Stomach (tissue), 4 donors: Measurements from ENCODE around the gene HNRNPLL.

Experiments
- CTCF ChIP-seq, 7 experiments: fragments of 450-650 bp in 4 of 7; fragments of 200-600 bp in 3 of 7; sonication (generic) in 3 of 7; IDR thresholded peaks; one replicate each; pipeline ENCODE4 v1.5.1; 2016 to 2019; ENCODE audit warnings: antibody characterized with exemption in 7 of 7, control low read depth in 2 of 7, mild to moderate bottlenecking in 1 of 7
- POLR2A ChIP-seq, 4 donors: fragments of 450-650 bp; IDR thresholded peaks; one replicate each; pipeline ENCODE4 v1.6.1; 2016; ENCODE audit warnings: antibody characterized with exemption in 4 of 4, control low read depth in 2 of 4, mild to moderate bottlenecking in 1 of 4, moderate library complexity in 1 of 4
- POLR2AphosphoS5 ChIP-seq, 3 donors: sonication (generic); formaldehyde crosslinking; IDR thresholded peaks; one replicate each; pipeline ENCODE4 v1.6.1; 2016; ENCODE audit warnings: antibody characterized with exemption in 3 of 3

DNA sequence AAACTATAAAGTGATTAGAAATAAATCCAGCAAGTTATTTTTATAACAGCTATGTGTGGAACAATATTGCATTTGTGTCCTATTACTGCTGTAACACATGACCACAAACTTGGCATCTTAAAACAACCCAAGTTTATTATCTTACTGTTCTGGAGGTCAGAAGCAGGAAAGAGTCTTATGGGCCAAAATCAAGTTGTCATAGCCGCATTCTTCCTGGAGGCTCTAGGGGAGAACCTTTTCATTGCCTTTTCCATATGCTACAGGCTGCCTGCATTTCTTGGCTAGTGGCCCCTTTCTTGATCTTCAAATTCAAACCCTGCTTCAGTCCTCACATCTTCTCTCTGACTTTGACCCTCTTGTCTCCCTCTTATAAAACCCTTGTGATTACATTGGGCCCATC, 27.0 kb upstream of the HNRNPLL start:
- TF ChIP-seq POLR2A (IDR thresholded peaks at IDR 0.05) (no peak), CTCF (IDR thresholded peaks at IDR 0.05) (no peak), POLR2AphosphoS5 (IDR thresholded peaks at IDR 0.05) (no peak)
